HG02981 (cell line): ENCODE results near the gene NEK5.

Source experiments
- ATAC-seq: cut with Tn5 transposase; IDR thresholded peaks from one replicate; pipeline ENCODE4 v1.9.1; 2021; ENCODE audit warnings: mild to moderate bottlenecking, moderate library complexity; ENCODE audit not compliant: unreplicated experiment

Gene NEK5

GRCh38 chr13:52011632-52012511, 117.0 kb downstream of the NEK5 start, which contains the start of gene ALG11:
Gene ALG11, plus strand, starts transcription at chr13:52012398. Its CDS starts 21 bp downstream, at chr13:52012419.
- ATAC-seq = peak; percentile 99

- ATAC-seq = no peak
Observed at GRCh38 chr13:52010890-52011631, 117.8 kb downstream of the NEK5 start, which contains the start of gene ATP7B. Gene ATP7B, minus strand, starts transcription at chr13:52011450. Its CDS starts 113 bp downstream, at chr13:52011337.

GRCh38 chr13:52009946-52010345, 118.9 kb downstream of the NEK5 start:
- no peak for ATAC-seq

GRCh38 chr13:52006523-52007245, 122.2 kb downstream of the NEK5 start:
- no peak for ATAC-seq

- ATAC-seq = no peak
Observed at GRCh38 chr13:52005841-52006522, 122.9 kb downstream of the NEK5 start.

GRCh38 chr13:52004511-52005170, 124.2 kb downstream of the NEK5 start:
- ATAC-seq = no peak

- ATAC-seq = no peak
Observed at GRCh38 chr13:52003541-52003940, 125.3 kb downstream of the NEK5 start.

GRCh38 chr13:52002361-52002760, 126.5 kb downstream of the NEK5 start:
- no peak for ATAC-seq

- ATAC-seq = peak; percentile 87
Observed at GRCh38 chr13:52001120-52001731, 127.6 kb downstream of the NEK5 start.

- no peak for ATAC-seq
Observed at GRCh38 chr13:51999921-52000320, 129.0 kb downstream of the NEK5 start.

GRCh38 chr13:51999510-51999911, 129.4 kb downstream of the NEK5 start:
- ATAC-seq = no peak

GRCh38 chr13:51998723-51999509, 130.0 kb downstream of the NEK5 start:
- ATAC-seq = no peak

- no peak for ATAC-seq
Observed at GRCh38 chr13:51997641-51998330, 131.1 kb downstream of the NEK5 start.

- ATAC-seq = no peak
Observed at GRCh38 chr13:51997186-51997585, 131.7 kb downstream of the NEK5 start.

GRCh38 chr13:51996641-51997040, 132.2 kb downstream of the NEK5 start:
- ATAC-seq = no peak

- no peak for ATAC-seq
Observed at GRCh38 chr13:51995677-51996551, 133.0 kb downstream of the NEK5 start.

- no peak for ATAC-seq
Observed at GRCh38 chr13:51993713-51994112, 135.2 kb downstream of the NEK5 start.
